MG63 (cell line): Measurements from ENCODE around the gene KCNK13. TPM values are rescaled to one million over a fixed set of nuclear protein-coding genes. Genes with fewer than 3 reads are reported as not detected.
"Not testable (repeated sequence)": the region's sequence is repeated elsewhere in the genome, so short reads cannot be mapped to it uniquely, and the experiment has no call there.

Source experiments
- DNase-seq: peaks from one replicate; pipeline ENCODE4 v3.0.0-alpha.2; 2020
- H3K27me3 ChIP-seq: fragments of 250-450 bp; sonication (Bioruptor Pico); 2 replicates; pipeline ENCODE4 v1.5.1; 2020; ENCODE audit warnings: mild to moderate bottlenecking, moderate library complexity
- H3K36me3 ChIP-seq: fragments of 250-450 bp; sonication (Bioruptor Pico); 2 replicates; pipeline ENCODE4 v1.5.1; 2020; ENCODE audit warnings: mild to moderate bottlenecking, moderate library complexity
- H3K4me3 ChIP-seq: fragments of 250-450 bp; sonication (Bioruptor Pico); 2 replicates; pipeline ENCODE4 v1.5.1; 2020; ENCODE audit warnings: mild to moderate bottlenecking, moderate library complexity
- H3K9me3 ChIP-seq: fragments of 250-450 bp; sonication (Bioruptor Pico); 2 replicates; pipeline ENCODE4 v1.5.1; 2020; ENCODE audit warnings: mild to moderate bottlenecking, moderate library complexity
- total RNA-seq: library from RNA; depleted of rRNA; stranded (reverse); fragments of >200 nt; shearing (Covaris generic); gene quantifications from 2 replicates; pipeline ENCODE4 v1.2.3, GENCODE V29; 2014; ENCODE audit warnings: low replicate concordance

KCNK13 gene
- total RNA-seq, 1 experiment from 2014 or later, result not detected

DNA sequence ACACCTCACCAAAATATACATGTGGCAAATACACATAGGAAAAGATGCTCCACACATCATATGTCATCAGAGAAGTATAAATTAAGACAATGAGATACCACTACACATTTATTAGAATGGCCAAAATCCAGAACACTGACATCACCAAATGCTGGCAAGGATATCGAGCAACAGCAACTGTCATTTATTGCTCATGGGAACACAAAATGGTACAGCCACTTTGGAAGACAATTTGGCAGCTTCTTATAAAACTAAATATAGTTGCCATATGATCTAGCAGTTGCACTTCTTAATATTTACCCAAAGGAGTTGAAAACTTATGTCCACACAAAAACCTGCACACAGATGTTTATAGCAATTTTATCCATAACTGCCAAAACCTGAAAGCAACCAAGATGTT lies 7.0 kb upstream of the KCNK13 start:
- peak; percentile 4 for DNase-seq
- H3K27me3 ChIP-seq, result peaks cover 10% of the 10 kb centered on the region
- H3K9me3 ChIP-seq, result no peaks in the 10 kb centered on the region
- H3K36me3 ChIP-seq, result no peaks in the 10 kb centered on the region
- no peak overlapping the region for H3K4me3 ChIP-seq

DNA sequence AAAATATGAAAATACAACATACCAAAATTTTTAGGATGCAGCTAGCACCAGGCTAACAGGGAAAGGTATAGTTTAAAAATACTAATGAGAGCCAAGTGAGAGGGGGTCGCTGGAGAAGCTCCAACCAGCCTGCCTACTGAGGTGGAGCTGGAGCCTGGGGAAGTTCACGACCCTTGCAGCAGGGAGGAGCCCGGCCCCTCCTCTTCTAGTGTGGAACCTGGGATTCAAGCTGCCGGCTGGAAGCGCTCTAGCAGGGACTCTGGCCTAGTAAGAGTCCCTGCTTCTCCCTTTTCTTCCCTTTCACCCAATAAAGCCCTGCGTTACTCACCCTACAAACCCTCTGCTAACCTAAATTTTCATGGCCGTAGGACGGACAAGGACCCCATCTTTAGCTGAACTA lies 5.0 kb upstream of the KCNK13 start:
- H3K4me3 ChIP-seq, result no peak overlapping the region
- no peaks in the 10 kb centered on the region for H3K9me3 ChIP-seq
- peaks cover 24% of the 10 kb centered on the region for H3K27me3 ChIP-seq
- no peaks in the 10 kb centered on the region for H3K36me3 ChIP-seq
- no peak for DNase-seq

DNA sequence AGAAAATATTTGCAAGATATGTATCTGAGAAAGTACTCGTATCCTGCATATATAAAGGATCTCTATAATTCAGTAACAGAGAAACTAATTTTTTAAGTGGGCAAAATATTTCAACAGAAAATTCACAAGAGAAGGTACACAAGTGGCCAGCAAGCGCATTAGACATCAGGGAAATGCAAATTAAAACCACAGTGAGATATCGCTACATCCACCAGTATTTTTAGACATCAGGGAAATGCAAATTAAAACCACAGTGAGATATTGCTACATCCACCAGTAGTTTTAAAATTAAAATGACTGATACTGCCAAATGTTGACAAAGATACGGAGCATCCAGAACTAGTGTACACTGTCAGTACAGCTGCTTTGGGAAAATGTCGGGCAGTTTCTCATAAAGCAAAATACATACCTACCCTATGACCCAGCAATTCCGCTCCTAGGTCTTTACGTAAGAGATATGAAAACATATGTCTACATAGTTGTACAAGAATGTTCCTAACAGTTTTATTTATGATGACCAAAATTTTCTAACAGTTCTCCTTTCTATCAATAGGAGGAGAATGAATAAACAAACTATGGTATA lies 2.8 kb upstream of the KCNK13 start:
- Histone ChIP-seq H3K4me3 (no peak overlapping the region), H3K27me3 (peaks cover 32% of the 10 kb centered on the region)
- DNase-seq, result no peak

DNA sequence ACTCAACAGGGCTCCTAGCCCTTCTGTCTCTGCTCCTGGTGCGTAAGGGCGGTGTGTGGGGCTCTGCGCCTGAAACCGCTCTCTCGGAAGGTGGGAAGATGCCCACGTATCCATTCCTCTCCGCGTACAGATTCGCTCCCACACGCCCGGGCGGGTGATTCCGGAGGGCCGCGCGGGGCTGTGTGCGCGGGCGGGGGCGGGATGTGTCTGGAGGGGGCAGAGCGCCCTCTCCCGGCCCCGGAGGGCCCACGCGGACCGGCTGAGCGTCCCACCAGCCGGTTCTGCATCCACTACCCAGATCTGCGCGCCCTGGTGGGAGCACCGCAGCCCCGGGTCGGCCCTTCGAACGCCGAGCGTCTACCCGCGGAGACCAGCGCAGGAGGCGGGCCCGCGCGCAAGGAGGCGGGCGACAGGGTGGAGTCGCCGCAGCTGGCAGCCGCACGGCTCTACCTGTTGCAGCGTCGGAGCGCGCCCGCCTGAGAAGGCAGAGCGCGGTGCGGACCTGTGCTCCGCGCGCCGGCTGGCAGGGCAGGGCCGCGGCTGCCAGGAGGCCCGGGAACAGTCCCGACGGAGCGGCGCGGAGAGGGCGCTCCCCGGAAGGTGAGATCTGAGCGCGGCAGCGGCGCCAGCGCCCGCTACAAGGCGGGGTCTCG lies 1.4 kb upstream of the KCNK13 start:
- no peaks in the 10 kb centered on the region for H3K36me3 ChIP-seq
- peak overlapping the region; percentile 39 for H3K4me3 ChIP-seq
- no peaks in the 10 kb centered on the region for H3K9me3 ChIP-seq
- H3K27me3 ChIP-seq, result peaks cover 32% of the 10 kb centered on the region
- peak; percentile 48 for DNase-seq

More for the DNA sequence above, 2.8 kb upstream of the KCNK13 start:
- Histone ChIP-seq H3K36me3 (no peaks in the 10 kb centered on the region), H3K9me3 (no peaks in the 10 kb centered on the region)

DNA sequence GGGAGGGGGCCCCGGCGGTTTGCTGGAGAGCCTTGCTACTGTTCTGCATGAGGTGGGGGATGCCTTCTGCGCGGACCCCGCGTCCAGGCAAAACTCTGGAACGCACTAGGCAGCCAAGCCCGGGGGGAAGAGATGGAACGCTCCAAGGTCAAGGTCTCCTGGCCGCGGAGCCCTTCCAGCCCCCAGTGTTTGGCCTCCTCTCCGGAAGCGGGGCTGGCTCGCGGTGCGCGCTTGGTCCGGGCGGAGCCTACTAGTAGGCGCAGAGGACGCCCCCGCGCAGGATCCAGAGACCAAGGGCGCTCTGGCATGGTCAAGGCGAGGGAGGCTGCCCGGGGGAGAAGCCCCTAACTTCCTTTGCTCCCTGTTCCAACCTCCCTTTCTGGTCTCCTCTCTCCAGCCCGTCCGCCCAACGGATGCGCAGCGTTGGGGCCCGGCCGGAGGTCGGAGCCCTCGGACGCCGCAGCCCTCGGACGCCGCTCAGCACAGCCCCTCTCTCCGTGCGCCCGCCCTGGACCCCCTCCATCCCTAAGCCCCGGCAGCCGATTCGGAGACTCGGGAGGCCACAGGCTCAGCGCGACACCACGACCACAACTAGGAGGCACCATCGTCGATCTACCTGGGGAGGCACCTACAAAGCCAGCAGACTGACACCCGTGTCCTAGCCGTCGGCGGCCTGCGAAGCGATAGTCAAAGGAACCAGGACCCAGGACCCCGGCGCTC lies 669 bp upstream of the KCNK13 start:
- Histone ChIP-seq H3K4me3 (peak overlapping the region; percentile 39), H3K36me3 (no peaks in the 10 kb centered on the region), H3K27me3 (peaks cover 32% of the 10 kb centered on the region), H3K9me3 (no peaks in the 10 kb centered on the region)
- peak; percentile 4 for DNase-seq

DNA sequence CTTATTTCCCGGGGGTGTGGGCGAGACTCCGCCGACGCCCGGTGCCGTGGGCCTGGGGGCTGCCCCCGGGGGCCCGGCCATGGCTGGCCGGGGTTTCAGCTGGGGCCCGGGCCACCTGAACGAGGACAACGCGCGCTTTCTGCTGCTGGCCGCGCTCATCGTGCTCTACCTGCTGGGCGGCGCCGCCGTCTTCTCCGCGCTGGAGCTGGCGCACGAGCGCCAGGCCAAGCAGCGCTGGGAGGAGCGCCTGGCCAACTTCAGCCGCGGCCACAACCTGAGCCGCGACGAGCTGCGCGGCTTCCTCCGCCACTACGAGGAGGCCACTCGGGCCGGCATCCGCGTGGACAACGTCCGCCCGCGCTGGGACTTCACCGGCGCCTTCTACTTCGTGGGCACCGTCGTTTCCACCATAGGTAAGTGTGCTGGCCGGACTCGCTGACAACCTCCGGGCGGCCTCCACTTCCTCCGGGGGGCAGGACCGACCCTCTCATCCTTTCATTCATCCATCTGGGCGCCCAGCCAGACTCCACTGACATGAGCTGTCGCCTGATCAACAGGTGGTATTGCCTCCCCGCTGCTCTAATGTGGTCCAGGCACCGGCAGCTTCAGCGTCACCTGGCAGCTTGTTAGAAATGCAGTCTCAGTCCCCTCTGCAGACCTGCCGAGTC lies 467 bp downstream of the KCNK13 start:
- Histone ChIP-seq H3K36me3 (no peaks in the 10 kb centered on the region), H3K4me3 (no peak overlapping the region), H3K27me3 (peaks cover 32% of the 10 kb centered on the region), H3K9me3 (no peaks in the 10 kb centered on the region)
- no peak for DNase-seq

DNA sequence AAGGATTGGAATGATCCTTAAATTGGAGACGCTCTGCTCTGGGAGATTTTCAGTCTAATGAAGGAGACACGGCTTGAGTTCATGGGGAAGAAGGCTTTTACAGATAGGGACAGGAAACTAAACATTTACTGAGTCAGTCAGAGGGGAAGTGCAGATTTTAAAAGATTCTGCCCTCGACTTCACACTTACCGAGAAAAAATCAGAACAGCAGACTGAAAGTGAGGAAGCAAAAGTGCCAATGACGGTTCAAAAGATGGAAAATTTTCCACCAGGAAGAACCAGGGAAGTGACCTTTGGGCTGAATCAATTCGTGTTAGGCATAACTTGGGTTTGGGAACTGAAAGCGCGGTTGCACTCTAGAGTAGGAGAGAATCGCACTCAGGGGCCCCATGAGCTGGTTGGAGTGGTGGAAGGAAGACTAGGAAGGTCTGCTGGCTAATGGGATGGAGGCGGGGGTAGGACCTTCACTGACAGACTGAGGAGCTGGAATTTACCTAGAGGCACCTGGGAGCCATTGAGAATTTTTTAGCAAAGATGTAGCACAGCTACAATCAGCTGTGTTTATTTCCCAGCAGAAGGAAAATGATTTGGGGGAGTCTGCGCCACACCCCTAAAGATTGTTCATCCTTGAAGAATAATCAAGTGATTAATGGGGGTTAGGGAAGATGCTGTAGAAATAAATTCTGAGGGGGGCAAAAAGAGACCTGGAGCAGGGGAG lies 1.2 kb downstream of the KCNK13 start:
- no peaks in the 10 kb centered on the region for H3K36me3 ChIP-seq
- peaks cover 32% of the 10 kb centered on the region for H3K27me3 ChIP-seq
- no peak overlapping the region for H3K4me3 ChIP-seq
- no peaks in the 10 kb centered on the region for H3K9me3 ChIP-seq
- no peak for DNase-seq

DNA sequence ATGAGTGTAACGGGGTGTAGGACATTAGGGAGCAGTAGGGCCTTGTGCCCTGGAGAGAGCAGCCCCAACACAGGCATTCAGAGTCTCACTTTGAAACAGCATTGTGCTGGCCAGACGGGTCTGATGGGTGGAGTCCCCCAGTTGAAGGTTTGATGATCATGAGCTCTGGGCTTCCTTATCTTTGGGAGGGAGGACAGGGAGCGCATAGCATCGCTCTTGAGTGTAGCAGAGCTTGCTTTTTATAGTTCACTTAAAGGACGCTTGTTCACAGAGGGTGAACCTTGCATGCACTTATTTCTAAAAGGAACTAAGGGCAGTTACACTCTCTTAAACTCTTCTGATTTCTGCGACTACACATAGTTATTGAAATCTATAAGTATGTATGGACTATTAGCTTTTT lies 10.6 kb downstream of the KCNK13 start:
- no peak overlapping the region for H3K4me3 ChIP-seq
- H3K9me3 ChIP-seq, result no peaks in the 10 kb centered on the region
- no peaks in the 10 kb centered on the region for H3K36me3 ChIP-seq
- DNase-seq, result no peak
- peaks cover 2% of the 10 kb centered on the region; the same call in 1 of the 2 replicates for H3K27me3 ChIP-seq

DNA sequence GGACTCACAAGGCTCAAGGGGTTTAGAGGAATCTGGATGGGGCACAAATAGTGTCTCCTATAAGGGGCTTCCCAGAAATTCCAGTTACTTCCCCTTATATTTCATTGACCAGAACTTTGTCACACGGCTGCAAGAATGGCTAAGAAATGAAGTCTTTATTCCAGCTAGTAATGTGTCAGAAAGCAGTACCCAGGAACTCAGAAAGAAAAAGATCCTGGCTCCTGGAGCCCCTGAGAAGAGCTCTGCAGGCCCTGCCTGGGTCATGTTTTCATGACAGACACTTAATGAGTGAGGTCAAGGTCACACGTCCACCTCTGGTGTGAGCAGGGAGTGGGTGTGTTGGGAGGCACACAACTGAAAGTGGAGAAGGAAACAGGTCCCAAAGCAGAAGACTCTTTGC lies 17.8 kb downstream of the KCNK13 start:
- no peaks in the 10 kb centered on the region for H3K9me3 ChIP-seq
- 0 out of 2 replicates have a peak, but pooled peaks cover 2% of the 10 kb centered on the region for H3K27me3 ChIP-seq
- no peaks in the 10 kb centered on the region for H3K36me3 ChIP-seq
- H3K4me3 ChIP-seq, result no peak overlapping the region
- no peak for DNase-seq

DNA sequence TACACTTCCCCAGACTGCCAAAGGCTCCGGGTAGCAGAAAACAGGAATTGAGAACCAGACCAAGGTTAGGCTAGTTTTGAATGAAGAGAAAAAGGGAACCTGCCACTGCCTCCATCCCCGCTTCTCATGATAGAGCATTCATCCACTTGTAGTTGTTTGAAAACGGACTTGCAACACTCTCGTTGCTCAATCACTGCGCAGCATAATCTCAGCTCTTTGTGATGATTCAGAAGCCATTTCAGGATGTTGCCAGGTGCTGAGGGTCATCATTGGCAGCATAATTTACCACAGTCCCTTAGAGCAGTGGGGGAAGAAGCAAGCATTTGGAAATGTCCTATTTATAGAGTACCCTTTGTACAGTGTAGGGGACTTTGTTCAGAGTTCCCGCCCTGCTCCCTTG lies 25.6 kb downstream of the KCNK13 start:
- H3K36me3 ChIP-seq, result no peaks in the 10 kb centered on the region
- no peak overlapping the region for H3K4me3 ChIP-seq
- H3K27me3 ChIP-seq, result no peaks in the 10 kb centered on the region
- DNase-seq, result peak; percentile 41
- no peaks in the 10 kb centered on the region for H3K9me3 ChIP-seq

DNA sequence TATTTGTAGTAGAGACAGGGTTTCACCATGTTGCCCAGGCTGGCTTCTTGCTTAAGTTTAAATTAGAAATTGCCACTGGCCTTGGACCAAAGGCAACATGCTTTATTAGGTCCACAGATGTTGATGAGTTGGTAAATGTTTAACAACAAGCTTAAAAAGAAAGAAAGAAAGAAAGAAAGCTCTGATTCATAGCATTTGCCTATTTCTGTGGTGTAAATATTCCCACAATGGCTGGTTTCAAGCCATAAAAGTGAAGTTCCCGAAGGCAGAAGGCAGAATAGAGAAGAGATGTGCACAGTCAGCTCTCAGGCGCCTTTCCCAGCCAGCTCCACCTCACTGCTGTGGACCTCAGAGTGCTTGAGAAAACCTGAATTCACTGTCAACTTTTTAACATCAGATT lies 26.4 kb downstream of the KCNK13 start:
- H3K27me3 ChIP-seq, result no peaks in the 10 kb centered on the region
- no peaks in the 10 kb centered on the region for H3K36me3 ChIP-seq
- H3K4me3 ChIP-seq, result no peak overlapping the region
- no peak for DNase-seq
- no peaks in the 10 kb centered on the region for H3K9me3 ChIP-seq

DNA sequence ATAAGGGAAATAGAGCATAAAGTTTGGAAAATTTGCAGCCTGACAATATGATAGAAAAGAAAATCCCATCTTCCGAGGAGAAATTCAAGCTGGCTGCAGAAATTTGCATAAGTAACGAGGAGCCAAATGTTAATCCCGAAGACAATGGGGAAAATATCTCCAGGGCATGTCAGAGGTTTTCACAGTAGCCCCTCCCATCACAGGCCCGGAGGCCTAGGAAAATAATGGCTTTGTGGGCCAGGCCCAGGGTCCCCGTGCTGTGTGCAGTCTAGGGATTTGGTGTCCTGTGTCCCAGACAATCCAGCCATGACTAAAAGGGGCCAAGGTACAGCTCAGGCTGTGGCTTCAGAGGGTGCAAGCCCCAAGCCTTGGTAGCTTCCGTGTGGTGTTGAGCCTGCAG lies 27.7 kb downstream of the KCNK13 start:
- H3K27me3 ChIP-seq, H3K36me3 ChIP-seq, H3K4me3 ChIP-seq, H3K9me3 ChIP-seq, DNase-seq: not testable (repeated sequence)

DNA sequence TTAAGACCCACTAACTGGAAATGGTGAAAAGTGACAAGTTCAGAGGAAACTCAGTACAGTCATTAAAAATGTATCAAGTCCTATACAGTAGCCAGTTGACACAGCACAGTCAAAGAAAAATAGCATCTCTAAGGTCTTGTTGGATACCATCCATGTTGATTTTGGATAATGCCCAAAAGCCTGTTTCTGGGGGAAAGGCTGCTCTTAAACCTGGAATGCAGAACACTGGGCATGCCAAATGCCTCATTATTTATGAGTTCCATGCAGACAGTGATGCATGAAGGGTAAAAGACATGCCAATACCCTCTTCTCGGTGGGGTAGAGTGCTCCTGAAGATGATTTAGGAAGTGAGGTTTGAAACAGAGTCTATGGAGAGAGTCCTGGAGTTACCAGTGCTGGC lies 29.6 kb downstream of the KCNK13 start:
- H3K4me3 ChIP-seq, result no peak overlapping the region
- DNase-seq, result peak; percentile 56
- no peaks in the 10 kb centered on the region for H3K27me3 ChIP-seq
- H3K36me3 ChIP-seq, result no peaks in the 10 kb centered on the region
- no peaks in the 10 kb centered on the region for H3K9me3 ChIP-seq

DNA sequence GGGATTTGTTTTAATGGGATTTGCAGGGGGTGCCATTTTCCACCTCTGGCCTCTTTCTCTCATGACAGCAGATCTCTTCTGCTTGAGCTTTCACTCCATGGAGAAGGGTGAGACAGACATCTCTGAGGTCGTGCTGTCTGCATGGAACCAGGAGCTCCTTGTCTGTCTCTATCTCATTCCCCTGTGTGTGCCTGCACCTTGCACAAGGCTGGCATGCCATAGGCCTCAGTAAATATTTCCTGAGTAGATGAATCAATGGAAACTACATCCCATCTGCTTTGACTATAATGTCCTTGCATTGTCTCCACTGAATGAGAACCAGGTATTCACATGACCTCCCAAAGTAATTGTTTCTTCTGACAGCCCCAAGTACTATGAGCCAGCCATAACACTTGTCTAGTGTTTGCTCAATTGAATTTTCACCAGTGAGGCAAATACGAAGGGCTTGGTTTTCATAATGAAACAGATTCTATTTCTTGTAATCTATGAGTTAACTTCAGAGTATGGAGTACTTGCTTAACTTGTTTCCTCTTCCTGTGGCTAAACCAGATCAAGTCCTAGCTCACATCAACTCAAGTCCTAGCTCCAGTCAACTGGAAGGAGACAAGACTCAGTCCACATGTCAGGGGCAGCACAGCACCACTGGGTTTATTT lies 32.3 kb downstream of the KCNK13 start:
- H3K4me3 ChIP-seq, result no peak overlapping the region
- H3K9me3 ChIP-seq, result no peaks in the 10 kb centered on the region
- H3K36me3 ChIP-seq, result no peaks in the 10 kb centered on the region
- no peak for DNase-seq
- no peaks in the 10 kb centered on the region for H3K27me3 ChIP-seq

DNA sequence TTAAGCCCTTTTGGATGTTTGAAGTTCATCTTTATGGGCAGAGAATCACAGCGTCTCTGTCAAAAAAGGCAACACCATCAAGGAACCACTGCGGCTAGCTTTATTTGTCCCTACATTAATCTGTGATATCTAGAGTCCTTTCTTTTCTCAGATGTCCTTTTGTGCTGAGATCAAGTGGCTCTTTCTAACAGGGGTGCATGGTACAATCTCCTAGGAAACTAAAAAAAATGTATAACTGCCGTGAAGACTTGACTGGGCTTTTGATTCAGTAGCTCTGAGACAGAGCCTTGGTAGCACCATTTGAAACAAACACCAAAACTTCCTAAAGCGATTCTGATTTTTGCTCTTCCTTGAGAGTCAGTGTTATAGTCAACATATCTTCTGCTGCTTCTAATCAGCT lies 33.3 kb downstream of the KCNK13 start:
- Histone ChIP-seq H3K9me3 (no peaks in the 10 kb centered on the region), H3K36me3 (no peaks in the 10 kb centered on the region), H3K27me3 (no peaks in the 10 kb centered on the region), H3K4me3 (no peak overlapping the region)
- DNase-seq, result no peak

DNA sequence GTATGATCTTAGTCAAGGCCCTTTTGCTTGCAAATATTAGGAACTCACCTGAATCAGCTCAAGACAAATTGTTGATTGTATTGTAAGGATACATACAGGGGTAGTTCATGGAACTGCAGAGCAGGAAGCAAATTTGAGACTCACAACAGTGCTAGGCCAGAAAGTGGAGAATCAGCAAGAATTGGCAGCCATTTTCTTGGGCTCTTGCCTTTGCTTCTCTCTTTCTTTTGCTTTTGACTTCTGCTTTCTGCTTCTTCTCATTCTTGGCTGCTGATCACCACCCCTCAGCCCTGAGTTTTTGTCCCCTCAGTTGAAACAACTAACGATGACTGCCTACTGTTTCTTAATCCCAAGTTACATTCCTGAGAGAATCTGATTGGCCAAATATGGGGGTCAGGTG lies 34.8 kb downstream of the KCNK13 start:
- Histone ChIP-seq H3K9me3 (no peaks in the 10 kb centered on the region), H3K4me3 (no peak overlapping the region), H3K27me3 (no peaks in the 10 kb centered on the region), H3K36me3 (no peaks in the 10 kb centered on the region)
- no peak for DNase-seq
